Colon (tissue), 2 donors: Measurements from ENCODE around the gene BPNT1.
"Not testable (repeated sequence)": the region's sequence is repeated elsewhere in the genome, so short reads cannot be mapped to it uniquely, and the experiment has no call there.

Experiments
- FAIRE-seq: peaks from 2 replicates; lab custom pipeline; 2012; peaks lifted over from hg19 to GRCh38; lab: Jason Lieb, UNC
- donor health status: control.
- donor health status: control.

Gene BPNT1

GRCh38 chr1:220089650-220090556 lies at the start of gene BPNT1:
Gene BPNT1 (minus strand): TSS chr1:220089788. CDS start chr1:220079846, 9,942 bp downstream.
- no peak for FAIRE-seq

GRCh38 chr1:220137019-220137786 lies 47.6 kb upstream of the BPNT1 start:
- peak; percentile 10 for FAIRE-seq

GRCh38 chr1:220135755-220136154 lies 46.2 kb upstream of the BPNT1 start:
- peak; percentile 21 for FAIRE-seq

GRCh38 chr1:220129479-220130210 lies 40.1 kb upstream of the BPNT1 start:
- FAIRE-seq: no peak

- no peak for FAIRE-seq
Observed at GRCh38 chr1:220127076-220127475, 37.5 kb upstream of the BPNT1 start.

- FAIRE-seq: no peak
Observed at GRCh38 chr1:220124542-220124941, 35.0 kb upstream of the BPNT1 start.

GRCh38 chr1:220123889-220124288 lies 34.3 kb upstream of the BPNT1 start:
- no peak for FAIRE-seq

- FAIRE-seq: peak; percentile 95
Observed at GRCh38 chr1:220123066-220123465, 33.5 kb upstream of the BPNT1 start.

GRCh38 chr1:220121791-220122530 lies 32.4 kb upstream of the BPNT1 start:
- peak; percentile 95 for FAIRE-seq

GRCh38 chr1:220119043-220119512 lies 29.5 kb upstream of the BPNT1 start:
- peak; percentile 93 for FAIRE-seq

GRCh38 chr1:220113136-220113695 lies 23.6 kb upstream of the BPNT1 start:
- FAIRE-seq: no peak

- FAIRE-seq: not testable (repeated sequence)
Observed at GRCh38 chr1:220112600-220112999, 23.0 kb upstream of the BPNT1 start.

GRCh38 chr1:220110473-220110872 lies 20.9 kb upstream of the BPNT1 start:
- not testable (repeated sequence) for FAIRE-seq

GRCh38 chr1:220099826-220100225 lies 10.2 kb upstream of the BPNT1 start:
- FAIRE-seq: no peak

GRCh38 chr1:220094016-220094911 lies 4.7 kb upstream of the BPNT1 start, which contains the start of gene IARS2:
Gene IARS2 (plus strand): TSS chr1:220094132. CDS start chr1:220094217, 85 bp downstream.
- no peak for FAIRE-seq

GRCh38 chr1:220093361-220094015 lies 3.9 kb upstream of the BPNT1 start:
- no peak for FAIRE-seq

GRCh38 chr1:220092694-220093093 lies 3.1 kb upstream of the BPNT1 start:
- FAIRE-seq: no peak

GRCh38 chr1:220086261-220086686 lies 3.3 kb downstream of the BPNT1 start:
- not testable (repeated sequence) for FAIRE-seq

GRCh38 chr1:220084460-220084859 lies 5.1 kb downstream of the BPNT1 start:
- FAIRE-seq: no peak
